Measurements from ENCODE around the gene ALDH1A3.
A peak's percentile ranks its signal among the peaks of the same experiment; 100 is the strongest.

ALDH1A3 gene

DNA sequence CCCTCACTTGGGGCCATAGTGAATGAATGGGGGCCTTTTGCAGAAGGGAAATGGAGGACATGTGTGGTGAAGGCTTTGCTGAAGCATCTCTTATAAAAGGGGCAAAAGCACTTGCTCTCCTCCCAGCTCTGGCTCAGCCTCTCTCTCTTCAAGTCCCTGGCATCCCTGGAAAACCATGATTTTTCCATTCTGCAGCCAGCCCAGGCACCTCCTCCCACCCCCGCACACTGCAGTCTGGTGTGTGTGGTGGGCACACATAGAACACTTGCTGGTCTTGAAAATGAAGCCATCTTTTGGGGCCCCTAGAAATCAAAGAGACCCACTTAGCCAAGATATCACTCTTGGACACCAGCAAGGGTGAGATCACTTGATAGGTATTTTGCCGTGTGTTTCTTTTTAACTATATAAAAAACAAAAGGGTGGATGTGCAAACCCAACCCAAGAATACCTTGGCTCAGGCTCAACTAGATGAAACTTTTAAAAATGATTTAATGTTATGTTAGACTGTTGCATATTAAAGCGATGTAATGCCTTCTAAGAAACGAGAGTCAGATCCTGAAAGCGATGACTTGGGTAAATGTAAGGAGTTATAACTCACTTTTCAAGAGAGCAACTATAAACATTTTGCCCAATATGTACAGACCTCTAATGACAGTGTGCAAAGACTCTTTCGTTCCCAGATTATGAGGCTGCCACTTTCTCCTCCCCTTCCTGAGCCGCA is 16.4 kb upstream of the ALDH1A3 start:
- Histone ChIP-seq H3K4me3 (no peak overlapping the region), H3K27ac (no peak overlapping the region), H3K36me3 (ENCODE audit: insufficient read depth, low read length) (no peaks in the 10 kb centered on the region), H3K9me3 (ENCODE audit: low read depth, low read length) (no peaks in the 10 kb centered on the region), H3K9ac (ENCODE audit: insufficient read length) (no peak overlapping the region)
- DNase-seq (ENCODE audit: low read depth, low spot score), result no peak
- TF ChIP-seq FOXP2 (optimal IDR thresholded peaks at IDR 0.05; ENCODE audit: control extremely low read depth, extremely low read length, insufficient read depth) (no peak), EZH2 (IDR thresholded peaks at IDR 0.05) (no peak), POLR2AphosphoS5 (IDR thresholded peaks at IDR 0.05; ENCODE audit: borderline replicate concordance, low read depth, low read length) (no peak)

DNA sequence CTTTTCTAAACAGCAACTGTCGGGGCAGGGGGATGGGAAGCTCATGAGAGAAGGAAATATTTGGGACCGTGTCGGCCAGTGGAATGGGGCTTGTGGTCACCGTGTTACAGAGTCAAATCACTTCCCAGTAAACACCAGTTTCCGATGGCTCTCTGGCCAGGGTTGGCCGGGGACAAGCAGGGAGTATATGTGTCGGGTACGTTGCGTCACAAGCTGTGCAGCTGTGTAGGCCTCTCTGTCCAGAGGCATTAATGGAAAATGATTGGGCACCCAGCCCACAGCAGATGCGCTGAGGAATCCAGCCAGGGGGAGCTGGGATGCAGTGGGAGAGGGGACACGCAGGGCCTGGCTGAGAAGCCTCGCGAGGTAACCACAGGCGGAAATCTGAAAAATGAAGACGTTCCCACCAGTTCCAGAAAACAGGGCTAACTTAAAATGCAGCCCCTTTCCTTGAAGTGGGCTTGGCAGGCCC is 15.8 kb upstream of the ALDH1A3 start:
- Histone ChIP-seq H3K9ac (ENCODE audit: insufficient read length) (no peak overlapping the region), H3K27ac (no peak overlapping the region), H3K4me3 (no peak overlapping the region), H3K36me3 (ENCODE audit: insufficient read depth, low read length) (no peaks in the 10 kb centered on the region), H3K9me3 (ENCODE audit: low read depth, low read length) (no peaks in the 10 kb centered on the region)
- no peak for DNase-seq (ENCODE audit: low read depth, low spot score)
- TF ChIP-seq FOXP2 (optimal IDR thresholded peaks at IDR 0.05; ENCODE audit: control extremely low read depth, extremely low read length, insufficient read depth), result no peak
- TF ChIP-seq EZH2 (IDR thresholded peaks at IDR 0.05), result no peak
- no peak for TF ChIP-seq POLR2AphosphoS5 (IDR thresholded peaks at IDR 0.05; ENCODE audit: borderline replicate concordance, low read depth, low read length)

DNA sequence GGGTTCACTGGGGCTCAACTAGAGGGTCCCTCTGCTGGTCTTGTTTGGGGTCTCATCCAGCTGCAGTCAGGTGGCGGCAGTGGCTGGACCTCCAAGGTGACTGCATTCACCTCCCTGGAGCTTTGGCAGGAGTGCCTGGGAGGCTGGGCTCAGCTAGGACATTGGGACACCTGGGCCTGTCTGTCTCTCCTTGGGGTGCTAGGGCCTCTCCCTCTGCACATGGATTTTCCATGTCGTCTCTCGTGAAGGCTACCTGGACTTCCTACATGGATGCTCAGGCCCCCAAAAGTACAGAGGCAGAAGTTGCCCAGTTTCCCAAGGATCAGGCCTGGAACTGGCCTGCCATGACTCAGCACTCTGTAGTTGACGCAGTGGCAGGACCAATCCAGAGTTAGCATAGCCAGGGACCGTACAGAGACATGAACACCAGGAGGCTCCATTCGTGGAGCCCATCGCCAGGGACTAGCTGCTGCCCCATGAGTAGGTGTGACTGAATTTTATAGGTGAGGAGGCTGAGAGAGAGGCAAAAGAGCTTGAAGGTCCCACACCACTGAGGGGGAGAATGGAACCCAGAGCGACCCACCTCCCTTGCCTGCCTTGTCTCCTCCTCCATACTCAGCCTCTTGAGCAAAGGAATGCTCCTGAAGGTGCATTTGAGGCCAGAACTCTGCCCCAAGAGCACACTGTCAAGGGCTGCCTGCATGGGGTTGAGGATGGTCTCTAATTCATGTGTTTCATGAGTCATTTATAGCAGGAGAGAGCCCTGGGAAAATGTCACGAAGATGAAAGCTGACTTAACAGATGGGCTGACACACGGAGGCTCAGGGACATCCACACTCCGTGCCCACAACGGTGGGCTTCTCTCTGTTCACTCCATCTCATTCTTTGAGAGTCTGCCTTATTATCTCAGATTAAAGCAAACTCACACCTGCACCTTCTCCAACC is 13.0 kb upstream of the ALDH1A3 start:
- TF ChIP-seq POLR2AphosphoS5 (IDR thresholded peaks at IDR 0.05; ENCODE audit: borderline replicate concordance, low read depth, low read length) (no peak), EZH2 (IDR thresholded peaks at IDR 0.05) (no peak), FOXP2 (optimal IDR thresholded peaks at IDR 0.05; ENCODE audit: control extremely low read depth, extremely low read length, insufficient read depth) (no peak)
- no peak for DNase-seq (ENCODE audit: low read depth, low spot score)
- Histone ChIP-seq H3K36me3 (ENCODE audit: insufficient read depth, low read length) (no peaks in the 10 kb centered on the region), H3K9me3 (ENCODE audit: low read depth, low read length) (no peaks in the 10 kb centered on the region), H3K9ac (ENCODE audit: insufficient read length) (no peak overlapping the region), H3K4me3 (no peak overlapping the region), H3K27ac (no peak overlapping the region)

DNA sequence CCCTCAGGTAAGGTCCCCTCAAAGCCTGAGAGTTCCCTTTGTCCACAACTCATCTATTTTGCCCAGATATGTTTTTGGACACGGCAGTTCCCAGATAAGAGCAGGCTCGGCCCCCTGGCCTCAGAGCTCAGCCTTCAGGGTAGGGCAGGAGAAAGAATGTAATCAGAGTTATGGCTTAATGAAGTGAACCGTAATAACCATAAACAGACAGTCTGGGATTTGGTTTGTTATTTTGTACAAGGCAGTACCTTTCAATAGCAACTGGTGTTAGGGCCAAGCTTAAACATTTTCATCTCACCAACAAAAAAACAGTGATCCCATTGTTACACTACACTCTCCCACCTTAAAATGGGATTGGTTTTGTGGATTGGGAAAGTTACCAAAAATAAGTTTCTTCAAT is 12.2 kb upstream of the ALDH1A3 start:
- no peak overlapping the region for H3K4me3 ChIP-seq

DNA sequence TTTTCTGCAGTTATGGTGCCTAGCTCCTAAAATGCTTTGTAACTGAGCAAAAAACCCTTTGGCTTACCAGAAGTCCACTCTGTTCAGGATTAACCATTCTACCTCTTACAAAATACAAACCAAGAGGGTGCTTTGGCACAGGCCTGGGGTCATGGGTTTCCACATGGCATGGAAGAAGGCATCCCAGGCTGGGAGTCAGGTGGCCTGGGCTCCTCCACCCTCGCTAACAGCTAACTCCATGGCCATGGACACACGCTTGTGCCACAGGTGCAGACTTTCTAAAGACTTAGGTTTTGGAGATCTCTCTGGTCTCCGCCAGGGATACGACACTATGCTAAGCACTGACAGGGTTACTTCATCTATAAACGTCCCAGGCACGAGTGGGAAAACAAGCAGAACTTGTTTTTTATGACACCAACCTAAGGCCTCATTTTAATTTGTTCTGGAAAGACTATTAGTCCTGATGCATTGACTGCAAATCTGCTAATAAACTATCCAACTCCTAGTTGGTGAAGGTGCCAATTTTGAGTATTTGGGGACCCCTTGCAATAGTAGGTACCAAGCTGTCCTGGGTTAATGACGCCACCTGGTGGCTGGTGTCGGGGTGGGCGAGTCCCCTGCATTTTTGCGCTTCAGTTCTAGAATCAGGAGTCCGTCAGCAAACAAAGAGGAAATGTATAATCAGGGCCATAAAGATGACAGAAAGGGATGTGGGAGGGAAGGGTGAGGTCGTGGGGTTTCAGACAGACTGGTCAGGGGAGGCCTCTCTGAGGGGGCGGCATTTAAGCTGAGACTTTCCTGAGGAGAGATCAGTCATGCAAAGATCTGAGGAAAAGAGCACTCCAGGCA is 10.3 kb upstream of the ALDH1A3 start:
- Histone ChIP-seq H3K9me3 (ENCODE audit: low read depth, low read length) (no peaks in the 10 kb centered on the region), H3K4me3 (no peak overlapping the region), H3K36me3 (ENCODE audit: insufficient read depth, low read length) (no peaks in the 10 kb centered on the region), H3K9ac (ENCODE audit: insufficient read length) (no peak overlapping the region), H3K27ac (no peak overlapping the region)
- DNase-seq (ENCODE audit: low read depth, low spot score), result no peak
- TF ChIP-seq FOXP2 (optimal IDR thresholded peaks at IDR 0.05; ENCODE audit: control extremely low read depth, extremely low read length, insufficient read depth), result no peak
- no peak for TF ChIP-seq POLR2AphosphoS5 (IDR thresholded peaks at IDR 0.05; ENCODE audit: borderline replicate concordance, low read depth, low read length)
- TF ChIP-seq EZH2 (IDR thresholded peaks at IDR 0.05), result no peak

More for the DNA sequence above, 12.2 kb upstream of the ALDH1A3 start:
- H3K9me3 ChIP-seq (ENCODE audit: low read depth, low read length), result no peaks in the 10 kb centered on the region
- no peak for TF ChIP-seq EZH2 (IDR thresholded peaks at IDR 0.05)
- no peak for TF ChIP-seq FOXP2 (optimal IDR thresholded peaks at IDR 0.05; ENCODE audit: control extremely low read depth, extremely low read length, insufficient read depth)
- TF ChIP-seq POLR2AphosphoS5 (IDR thresholded peaks at IDR 0.05; ENCODE audit: borderline replicate concordance, low read depth, low read length), result no peak
- H3K9ac ChIP-seq (ENCODE audit: insufficient read length), result no peak overlapping the region
- H3K27ac ChIP-seq, result no peak overlapping the region
- no peaks in the 10 kb centered on the region for H3K36me3 ChIP-seq (ENCODE audit: insufficient read depth, low read length)
- DNase-seq (ENCODE audit: low read depth, low spot score), result no peak

DNA sequence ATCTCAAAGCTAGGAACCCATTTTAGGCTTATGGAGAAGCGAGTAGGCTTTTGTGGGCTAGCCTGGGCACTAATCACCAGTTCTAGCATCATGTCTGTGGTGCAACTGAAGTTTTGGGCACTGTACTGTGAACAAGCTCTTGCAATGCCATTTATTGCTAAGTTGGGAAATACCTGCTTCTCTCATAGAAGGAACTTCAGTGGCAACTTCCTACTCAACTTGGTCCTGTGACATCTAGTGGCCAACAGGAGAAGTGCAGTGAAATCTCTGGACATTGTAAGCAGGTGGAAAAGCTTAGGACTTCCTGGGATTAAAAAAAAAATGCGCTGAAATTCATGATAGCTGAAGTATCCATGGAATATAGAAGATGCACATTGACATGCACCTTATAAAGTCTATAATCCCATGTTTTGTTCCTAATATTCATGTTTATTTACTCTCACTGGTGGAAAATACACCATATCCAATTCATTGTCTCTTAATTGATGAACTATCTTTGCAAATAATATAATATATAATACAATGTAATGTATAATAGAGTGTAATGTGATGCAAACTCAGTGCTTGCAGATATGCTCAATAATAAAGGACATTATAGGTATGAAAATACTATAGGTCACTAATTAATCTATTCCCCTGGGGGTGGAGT is 6.5 kb upstream of the ALDH1A3 start:
- Histone ChIP-seq H3K27ac (no peak overlapping the region), H3K4me3 (no peak overlapping the region), H3K9ac (ENCODE audit: insufficient read length) (no peak overlapping the region), H3K9me3 (ENCODE audit: low read depth, low read length) (no peaks in the 10 kb centered on the region), H3K36me3 (ENCODE audit: insufficient read depth, low read length) (no peaks in the 10 kb centered on the region)
- TF ChIP-seq POLR2AphosphoS5 (IDR thresholded peaks at IDR 0.05; ENCODE audit: borderline replicate concordance, low read depth, low read length), result no peak
- TF ChIP-seq FOXP2 (optimal IDR thresholded peaks at IDR 0.05; ENCODE audit: control extremely low read depth, extremely low read length, insufficient read depth), result no peak
- TF ChIP-seq EZH2 (IDR thresholded peaks at IDR 0.05), result no peak
- DNase-seq (ENCODE audit: low read depth, low spot score), result peak; percentile 51

DNA sequence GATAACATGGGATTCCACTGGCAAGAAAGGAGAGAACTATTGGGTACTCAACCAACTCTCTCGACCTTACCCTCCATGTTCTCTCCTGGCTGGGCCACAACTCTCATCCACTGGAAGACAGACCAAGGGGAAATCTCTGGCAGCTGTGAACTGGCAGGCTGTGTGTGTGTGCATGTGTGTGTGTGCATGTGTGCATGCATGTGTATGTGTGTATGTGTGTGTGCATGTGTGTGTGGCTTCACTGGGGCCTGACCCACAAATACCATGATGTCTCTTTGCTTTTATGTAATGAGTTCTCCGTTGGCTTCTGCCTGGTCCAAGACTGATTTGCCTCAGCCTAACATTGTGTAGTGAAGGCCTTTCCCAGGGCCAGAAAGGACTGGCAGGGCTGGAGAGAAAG is 4.1 kb upstream of the ALDH1A3 start:
- Histone ChIP-seq H3K9ac (ENCODE audit: insufficient read length) (no peak overlapping the region), H3K9me3 (ENCODE audit: low read depth, low read length) (no peaks in the 10 kb centered on the region), H3K36me3 (ENCODE audit: insufficient read depth, low read length) (no peaks in the 10 kb centered on the region), H3K4me3 (no peak overlapping the region), H3K27ac (no peak overlapping the region)
- TF ChIP-seq EZH2 (IDR thresholded peaks at IDR 0.05), result no peak
- TF ChIP-seq FOXP2 (optimal IDR thresholded peaks at IDR 0.05; ENCODE audit: control extremely low read depth, extremely low read length, insufficient read depth), result no peak
- TF ChIP-seq POLR2AphosphoS5 (IDR thresholded peaks at IDR 0.05; ENCODE audit: borderline replicate concordance, low read depth, low read length), result no peak
- DNase-seq (ENCODE audit: low read depth, low spot score), result no peak
